Astrocyte (in vitro differentiated cells and primary cell): ENCODE data around the gene SPATA2. TPM values are rescaled to one million over a fixed set of nuclear protein-coding genes. Genes with fewer than 3 reads are reported as not detected.

Experiments
- DNase-seq: peaks from one replicate; pipeline ENCODE4 v3.0.0-alpha.2; 2010; ENCODE audit warnings: low read depth
- FAIRE-seq: peaks from 2 replicates; lab custom pipeline; 2011; peaks lifted over from hg19 to GRCh38; lab: Jason Lieb, UNC
- H2AFZ ChIP-seq: 2 replicates; pipeline ENCODE4 v1.6.0; 2012; ENCODE audit warnings: low read depth, low read length, inconsistent platforms
- H3K27ac ChIP-seq: 2 replicates; pipeline ENCODE4 v1.5.1; 2011; ENCODE audit warnings: low read depth, low read length, inconsistent platforms
- H3K27me3 ChIP-seq: 2 replicates; pipeline ENCODE4 v1.6.0; 2011; ENCODE audit warnings: low read length, inconsistent platforms; ENCODE audit not compliant: insufficient read depth
- H3K36me3 ChIP-seq: 2 replicates; pipeline ENCODE4 v1.5.1; 2011; ENCODE audit warnings: low read length, inconsistent platforms; ENCODE audit not compliant: insufficient read depth
- H3K4me1 ChIP-seq: 2 replicates; pipeline ENCODE4 v1.5.1; 2011; ENCODE audit warnings: low read length, inconsistent platforms; ENCODE audit not compliant: insufficient read depth
- H3K4me2 ChIP-seq: 2 replicates; pipeline ENCODE4 v1.6.0; 2012; ENCODE audit warnings: low read length, inconsistent platforms
- H3K4me3 ChIP-seq: 2 replicates; pipeline ENCODE4 v1.5.1; 2011; ENCODE audit warnings: low read depth, mild to moderate bottlenecking, low read length, inconsistent platforms; ENCODE audit not compliant: insufficient read depth
- H3K79me2 ChIP-seq: 2 replicates; pipeline ENCODE4 v1.6.0; 2012; ENCODE audit warnings: mild to moderate bottlenecking, low read length, inconsistent platforms; ENCODE audit not compliant: insufficient read depth
- H3K9ac ChIP-seq: 2 replicates; pipeline ENCODE4 v1.6.0; 2012; ENCODE audit warnings: mild to moderate bottlenecking, low read length, inconsistent platforms
- H3K9me3 ChIP-seq: 2 replicates; pipeline ENCODE4 v1.5.1; 2012; ENCODE audit warnings: low read depth, mild to moderate bottlenecking, low read length, inconsistent platforms; ENCODE audit not compliant: insufficient read depth
- H4K20me1 ChIP-seq: 2 replicates; pipeline ENCODE4 v1.6.0; 2012; ENCODE audit warnings: low read length, inconsistent platforms; ENCODE audit not compliant: insufficient read depth
- H3K27ac Mint-ChIP-seq: one replicate; pipeline ENCODE4 v1.8.0; 2021; ENCODE audit warnings: mild to moderate bottlenecking, mixed read lengths; ENCODE audit not compliant: unreplicated experiment
- H3K27me3 Mint-ChIP-seq: one replicate; pipeline ENCODE4 v1.8.0; 2021; ENCODE audit warnings: low read depth, mixed read lengths; ENCODE audit not compliant: unreplicated experiment
- H3K36me3 Mint-ChIP-seq: one replicate; pipeline ENCODE4 v1.8.0; 2021; ENCODE audit warnings: low read depth, mixed read lengths; ENCODE audit not compliant: unreplicated experiment
- H3K4me1 Mint-ChIP-seq: one replicate; pipeline ENCODE4 v1.8.0; 2021; ENCODE audit warnings: low read depth, mixed read lengths; ENCODE audit not compliant: unreplicated experiment
- H3K4me3 Mint-ChIP-seq: one replicate; pipeline ENCODE4 v1.8.0; 2021; ENCODE audit warnings: mild to moderate bottlenecking, moderate library complexity, mixed read lengths; ENCODE audit not compliant: unreplicated experiment
- H3K9me3 Mint-ChIP-seq: one replicate; pipeline ENCODE4 v1.8.0; 2021; ENCODE audit warnings: mild to moderate bottlenecking, mixed read lengths; ENCODE audit not compliant: unreplicated experiment
- EZH2 ChIP-seq: IDR thresholded peaks from 2 replicates; pipeline ENCODE4 v1.6.1; 2012; ENCODE audit warnings: mild to moderate bottlenecking, low read length, inconsistent platforms; ENCODE audit not compliant: insufficient read depth
- total RNA-seq: library from RNA; stranded (reverse); gene quantifications from 2 replicates; pipeline ENCODE4 v1.2.1, GENCODE V29; 2021
- TF ChIP-seq, protein P1 (sequence below): IDR thresholded peaks from 2 replicates; pipeline ENCODE4 v1.5.1; 2011; ENCODE audit warnings: low read depth, mild to moderate bottlenecking, inconsistent platforms, low read length, moderate library complexity; ENCODE audit not compliant: insufficient read depth

The SPATA2 gene
- total RNA-seq, 1 donor from 2014 or later = 7.3 TPM

DNA sequence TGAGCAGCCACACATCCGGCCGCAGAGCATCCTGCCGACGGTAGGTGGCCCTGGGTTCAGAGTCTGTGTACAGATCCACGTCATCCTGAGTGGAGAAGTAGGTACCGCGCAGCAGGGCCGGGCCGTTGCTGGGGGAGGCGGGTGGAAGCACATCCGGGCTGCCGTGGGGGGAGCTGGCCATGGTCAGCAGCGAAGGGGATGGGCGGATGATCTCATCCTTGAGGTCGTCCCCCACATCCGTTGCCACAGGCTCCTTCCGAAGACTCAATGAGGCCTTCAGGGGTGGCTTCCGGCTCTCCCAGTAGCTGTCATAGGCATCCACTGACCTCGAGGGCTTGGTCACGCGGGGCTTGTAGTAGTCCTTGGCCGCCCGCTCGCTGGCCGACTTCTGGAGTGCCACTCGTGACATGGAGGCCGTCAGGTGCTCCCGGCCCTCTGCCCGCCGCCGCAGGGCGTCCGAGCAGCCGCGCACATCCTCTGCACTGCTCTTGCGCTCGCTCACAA is 9.2 kb downstream of the SPATA2 start:
- Mint-ChIP-seq H3K27me3 (no peaks in the 10 kb centered on the region), H3K9me3 (no peaks in the 10 kb centered on the region), H3K36me3 (peaks cover 14% of the 10 kb centered on the region), H3K27ac (no peak overlapping the region), H3K4me1 (peaks cover 1% of the 10 kb centered on the region), H3K4me3 (no peak overlapping the region)
- H3K9me3 ChIP-seq = no peaks in the 10 kb centered on the region
- FAIRE-seq = no peak
- no peak overlapping the region for H3K27ac ChIP-seq
- H3K79me2 ChIP-seq = peaks cover 42% of the 10 kb centered on the region
- peaks cover 59% of the 10 kb centered on the region for H4K20me1 ChIP-seq
- no peak overlapping the region for H2AFZ ChIP-seq
- no peak overlapping the region for H3K9ac ChIP-seq
- TF ChIP-seq EZH2 = no peak
- TF ChIP-seq, protein P1, sequence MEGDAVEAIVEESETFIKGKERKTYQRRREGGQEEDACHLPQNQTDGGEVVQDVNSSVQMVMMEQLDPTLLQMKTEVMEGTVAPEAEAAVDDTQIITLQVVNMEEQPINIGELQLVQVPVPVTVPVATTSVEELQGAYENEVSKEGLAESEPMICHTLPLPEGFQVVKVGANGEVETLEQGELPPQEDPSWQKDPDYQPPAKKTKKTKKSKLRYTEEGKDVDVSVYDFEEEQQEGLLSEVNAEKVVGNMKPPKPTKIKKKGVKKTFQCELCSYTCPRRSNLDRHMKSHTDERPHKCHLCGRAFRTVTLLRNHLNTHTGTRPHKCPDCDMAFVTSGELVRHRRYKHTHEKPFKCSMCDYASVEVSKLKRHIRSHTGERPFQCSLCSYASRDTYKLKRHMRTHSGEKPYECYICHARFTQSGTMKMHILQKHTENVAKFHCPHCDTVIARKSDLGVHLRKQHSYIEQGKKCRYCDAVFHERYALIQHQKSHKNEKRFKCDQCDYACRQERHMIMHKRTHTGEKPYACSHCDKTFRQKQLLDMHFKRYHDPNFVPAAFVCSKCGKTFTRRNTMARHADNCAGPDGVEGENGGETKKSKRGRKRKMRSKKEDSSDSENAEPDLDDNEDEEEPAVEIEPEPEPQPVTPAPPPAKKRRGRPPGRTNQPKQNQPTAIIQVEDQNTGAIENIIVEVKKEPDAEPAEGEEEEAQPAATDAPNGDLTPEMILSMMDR = no peak
- H3K4me3 ChIP-seq = no peak overlapping the region
- no peak for DNase-seq
- H3K27me3 ChIP-seq = no peaks in the 10 kb centered on the region
- H3K4me1 ChIP-seq = no peaks in the 10 kb centered on the region
- H3K4me2 ChIP-seq = no peak overlapping the region
- H3K36me3 ChIP-seq = peaks cover 10% of the 10 kb centered on the region

GRCh38 chr20:49905415-49906091 is 9.8 kb downstream of the SPATA2 start:
- peaks cover 10% of the 10 kb centered on the region for H3K36me3 ChIP-seq
- DNase-seq = no peak

More at GRCh38 chr20:49905415-49906091, 9.8 kb downstream of the SPATA2 start:
- Histone ChIP-seq H3K4me3 (no peak overlapping the region), H2AFZ (no peak overlapping the region), H3K27ac (no peak overlapping the region), H3K4me2 (no peak overlapping the region), H3K9me3 (no peaks in the 10 kb centered on the region), H3K79me2 (peaks cover 36% of the 10 kb centered on the region), H4K20me1 (peaks cover 53% of the 10 kb centered on the region), H3K4me1 (no peaks in the 10 kb centered on the region), H3K9ac (no peak overlapping the region), H3K27me3 (no peaks in the 10 kb centered on the region)
- FAIRE-seq = no peak
- Mint-ChIP-seq H3K27ac (no peak overlapping the region), H3K4me1 (no peaks in the 10 kb centered on the region), H3K36me3 (peaks cover 14% of the 10 kb centered on the region), H3K9me3 (no peaks in the 10 kb centered on the region), H3K4me3 (no peak overlapping the region), H3K27me3 (no peaks in the 10 kb centered on the region)
- no peak for TF ChIP-seq EZH2
- TF ChIP-seq, protein P1 = no peak
